HCT116 (cell line): ENCODE measurements around the gene CEACAM3. TPM values are rescaled to one million over a fixed set of nuclear protein-coding genes. Genes with fewer than 3 reads are reported as not detected.

ENCODE experiments used
- ATAC-seq: fragments of 200-7000 bp; cut with Tn5 transposase; 2 replicates; pipeline ENCODE4 v1.9.1; 2020; ENCODE audit warnings: mild to moderate bottlenecking, moderate library complexity
- BruUV-seq: library from RNA; stranded (reverse); fragments of 400-500 nt; replicated peaks from 2 replicates; lab custom pipeline; 2021; lab: Mats Ljungman, UMichigan
- CTCF ChIA-PET: fragments of 300-600 bp; sonication (Branson Sonifier 250); formaldehyde crosslinking; loops from one replicate; lab custom pipeline; 2021; ENCODE audit warnings: antibody characterized with exemption; lab: Charles Lee
- POLR2A ChIA-PET: fragments of 300-600, 350-600 bp; sonication (Branson Sonifier 250); formaldehyde crosslinking; loops from one replicate; lab custom pipeline; 2021; ENCODE audit warnings: antibody characterized with exemption; lab: Charles Lee
- RAD21 ChIA-PET, 2 experiments: fragments of 300-600 bp; sonication (Branson Sonifier 250); formaldehyde crosslinking; loops; one replicate each; lab custom pipeline; 2023; ENCODE audit warnings: low total read pairs in 2 of 2; ENCODE audit not compliant: uncharacterized antibody in 2 of 2, unreplicated experiment in 2 of 2, low non-redundant PET in 1 of 2; lab: Charles Lee
- DNase-seq: peaks from one replicate; pipeline ENCODE4 v3.0.0-alpha.2; 2010; ENCODE audit warnings: low read depth, low spot score
- H2AFZ ChIP-seq: fragments of 200-600 bp; shearing (Covaris generic), sonication (generic); 2 replicates; pipeline ENCODE4 v1.6.1; 2017; ENCODE audit warnings: low read depth, mixed run types, mixed read lengths, antibody characterized with exemption, low read length; ENCODE audit not compliant: poor library complexity, severe bottlenecking
- H3K27ac ChIP-seq: 2 replicates; pipeline ENCODE4 v1.5.1; 2012; ENCODE audit warnings: low read depth, low read length
- H3K27me3 ChIP-seq: fragments of 200-600 bp; sonication (generic); 2 replicates; pipeline ENCODE4 v1.6.1; 2016; ENCODE audit warnings: mixed run types, low read length, mixed read lengths; ENCODE audit not compliant: insufficient read depth
- H3K36me3 ChIP-seq, 2 experiments: fragments of 200-500 bp in 1 of 2; fragments of 200-600 bp in 1 of 2; sonication (Bioruptor generic) in 1 of 2; sonication (generic) in 1 of 2; 2 replicates each; pipeline versions ENCODE4 v1.5.1 to v1.6.1; 2014 to 2016; ENCODE audit warnings: low read length in 2 of 2, inconsistent platforms in 1 of 2, mixed read lengths in 1 of 2, mixed run types in 1 of 2; ENCODE audit not compliant: insufficient read depth in 2 of 2, control insufficient read depth in 1 of 2
- H3K4me1 ChIP-seq, 2 experiments: fragments of 200-600 bp in 1 of 2; sonication (generic) in 1 of 2; 2 replicates each; pipeline versions ENCODE4 v1.5.1 to v1.6.1; 2012 to 2017; ENCODE audit warnings: low read length in 2 of 2, inconsistent platforms in 1 of 2, mild to moderate bottlenecking in 1 of 2, mixed read lengths in 1 of 2, mixed run types in 1 of 2, moderate library complexity in 1 of 2; ENCODE audit not compliant: insufficient read depth in 2 of 2, control insufficient read depth in 1 of 2
- H3K4me2 ChIP-seq: fragments of 200-600 bp; sonication (generic); 2 replicates; pipeline ENCODE4 v1.6.1; 2017; ENCODE audit warnings: mixed run types, low read length, mixed read lengths
- H3K4me3 ChIP-seq, 2 experiments: fragments of 200-600 bp in 1 of 2; sonication (generic) in 1 of 2; replicated peaks in 1 of 2; 2 replicates each; pipeline ENCODE4 v1.5.1; 2011 to 2016; ENCODE audit warnings: low read length in 2 of 2, control low read depth in 1 of 2, low read depth in 1 of 2, mild to moderate bottlenecking in 1 of 2, mixed read lengths in 1 of 2, mixed run types in 1 of 2
- H3K79me2 ChIP-seq: fragments of 200-600 bp; sonication (generic); 2 replicates; pipeline ENCODE4 v1.6.1; 2017; ENCODE audit warnings: mild to moderate bottlenecking, mixed run types, low read length, moderate library complexity, mixed read lengths; ENCODE audit not compliant: insufficient read depth
- H3K9ac ChIP-seq: fragments of 200-600 bp; sonication (generic); 2 replicates; pipeline ENCODE4 v1.6.1; 2016; ENCODE audit warnings: low read length, mixed read lengths
- H3K9me2 ChIP-seq: fragments of 200-600 bp; sonication (generic), shearing (Covaris generic); 2 replicates; pipeline ENCODE4 v1.6.1; 2017; ENCODE audit warnings: mixed run types, mild to moderate bottlenecking, moderate library complexity; ENCODE audit not compliant: insufficient read depth
- H3K9me3 ChIP-seq, 2 experiments: fragments of 200-500 bp in 1 of 2; fragments of 200-600 bp in 1 of 2; sonication (Bioruptor generic) in 1 of 2; sonication (generic) in 1 of 2; 2 replicates each; pipeline ENCODE4 v1.6.1; 2014 to 2017; ENCODE audit warnings: low read length in 2 of 2, mixed read lengths in 2 of 2, inconsistent platforms in 1 of 2, low read depth in 1 of 2, mild to moderate bottlenecking in 1 of 2, mixed run types in 1 of 2, moderate library complexity in 1 of 2; ENCODE audit not compliant: control insufficient read depth in 1 of 2, insufficient read depth in 1 of 2
- H4K20me1 ChIP-seq: fragments of 200-600 bp; sonication (generic), shearing (Covaris generic); 2 replicates; pipeline ENCODE4 v1.6.1; 2017; ENCODE audit warnings: mixed run types, mild to moderate bottlenecking, moderate library complexity; ENCODE audit not compliant: insufficient read depth
- CBX3 ChIP-seq: IDR thresholded peaks from 2 replicates; pipeline ENCODE4 v1.6.1; 2012; ENCODE audit warnings: low read depth
- CEBPB ChIP-seq: IDR thresholded peaks from 2 replicates; pipeline ENCODE4 v1.6.1; 2012; ENCODE audit warnings: low read depth
- EGR1 ChIP-seq: IDR thresholded peaks from 2 replicates; pipeline ENCODE4 v1.6.1; 2012; ENCODE audit warnings: low read depth
- ELF1 ChIP-seq: IDR thresholded peaks from 2 replicates; pipeline ENCODE4 v1.6.1; 2012; ENCODE audit warnings: low read depth, borderline replicate concordance
- EZH2 ChIP-seq: fragments of 200-600 bp; sonication (generic); IDR thresholded peaks from 2 replicates; pipeline ENCODE4 v1.6.1; 2017; ENCODE audit warnings: antibody characterized with exemption, mixed run types
- FOSL1 ChIP-seq: IDR thresholded peaks from 2 replicates; pipeline ENCODE4 v1.6.1; 2012; ENCODE audit warnings: low read depth
- JUND ChIP-seq: IDR thresholded peaks from 2 replicates; pipeline ENCODE4 v1.6.1; 2012
- POLR2AphosphoS5 ChIP-seq: IDR thresholded peaks from 2 replicates; pipeline ENCODE4 v1.6.1; 2011; ENCODE audit warnings: mild to moderate bottlenecking, low read depth, low read length, moderate library complexity
- RAD21 ChIP-seq: IDR thresholded peaks from 2 replicates; pipeline ENCODE4 v1.6.1; 2012; ENCODE audit warnings: low read depth, mild to moderate bottlenecking
- SIN3A ChIP-seq: IDR thresholded peaks from 2 replicates; pipeline ENCODE4 v1.6.1; 2012; ENCODE audit warnings: low read depth
- SP1 ChIP-seq: IDR thresholded peaks from 2 replicates; pipeline ENCODE4 v1.6.1; 2012; ENCODE audit warnings: low read depth
- SRF ChIP-seq: IDR thresholded peaks from 2 replicates; pipeline ENCODE4 v1.6.1; 2012; ENCODE audit warnings: low read depth
- YY1 ChIP-seq: IDR thresholded peaks from 2 replicates; pipeline ENCODE4 v1.6.1; 2011; ENCODE audit warnings: low read length, low read depth, moderate library complexity, mild to moderate bottlenecking; ENCODE audit not compliant: insufficient replicate concordance; ENCODE audit errors: extremely low read depth
- ZNF274 ChIP-seq: fragments of 200-500 bp; sonication (Bioruptor generic); IDR thresholded peaks from 2 replicates; pipeline ENCODE4 v1.6.1; 2014; ENCODE audit warnings: mild to moderate bottlenecking, low read depth, low read length, inconsistent platforms
- intact Hi-C: fragments of 100-400 bp; cut with micrococcal nuclease; formaldehyde crosslinking; loops from 2 replicates; pipeline ENCODE4 v1.10.0; 2022
- total RNA-seq: library from RNA; stranded (reverse); gene quantifications from one replicate; pipeline ENCODE4 v1.2.1, GENCODE V29; 2021; ENCODE audit not compliant: unreplicated experiment
- TF ChIP-seq, protein P1 (sequence below): IDR thresholded peaks from 2 replicates; pipeline ENCODE4 v1.6.1; 2012
- TF ChIP-seq, protein P2 (sequence below): IDR thresholded peaks from 2 replicates; pipeline ENCODE4 v1.6.1; 2011; ENCODE audit warnings: mild to moderate bottlenecking, low read length, moderate library complexity; ENCODE audit not compliant: insufficient replicate concordance; ENCODE audit errors: extremely low read depth

The CEACAM3 gene
- total RNA-seq, 1 experiment from 2014 or later = not detected

- TF ChIP-seq, protein P1, sequence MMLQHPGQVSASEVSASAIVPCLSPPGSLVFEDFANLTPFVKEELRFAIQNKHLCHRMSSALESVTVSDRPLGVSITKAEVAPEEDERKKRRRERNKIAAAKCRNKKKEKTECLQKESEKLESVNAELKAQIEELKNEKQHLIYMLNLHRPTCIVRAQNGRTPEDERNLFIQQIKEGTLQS = no peak
- TF ChIP-seq ZNF274 (no peak), EZH2 (no peak), EGR1 (no peak), RAD21 (no peak), FOSL1 (no peak), CEBPB (no peak)
Measured at GRCh38 chr19:41804336-41804735, 7.9 kb downstream of the CEACAM3 start (continued).

DNA sequence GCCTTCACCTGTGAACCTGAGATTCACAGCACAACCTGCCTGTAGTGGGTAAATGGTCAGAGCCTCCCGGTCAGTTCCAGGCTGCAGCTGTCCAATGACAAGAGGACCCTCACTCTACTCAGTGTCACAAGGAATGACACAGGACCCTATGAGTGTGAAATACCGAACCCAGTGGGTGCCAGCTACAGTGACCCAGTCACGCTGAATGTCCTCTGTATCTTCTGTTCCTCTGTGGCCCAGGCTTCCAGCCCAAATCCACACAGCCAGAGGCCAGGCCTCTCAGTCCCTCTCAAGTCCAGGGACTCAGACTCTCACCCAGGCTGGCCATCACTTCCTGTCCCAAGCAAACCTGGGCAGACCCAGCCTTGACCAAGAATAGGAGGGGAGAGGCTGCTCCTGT lies 10.8 kb downstream of the CEACAM3 start:
- no peaks in the 10 kb centered on the region for H3K9me2 ChIP-seq
- H4K20me1 ChIP-seq = no peaks in the 10 kb centered on the region
- TF ChIP-seq CBX3 = no peak
- TF ChIP-seq EZH2 = no peak
- no peak for TF ChIP-seq FOSL1
- TF ChIP-seq YY1 = no peak
- no peak for TF ChIP-seq CEBPB
- no peak for TF ChIP-seq ELF1
- no peak for TF ChIP-seq JUND
- TF ChIP-seq, protein P1 = no peak
- no peak for TF ChIP-seq SP1
- TF ChIP-seq ZNF274 = no peak
- TF ChIP-seq, protein P2, sequence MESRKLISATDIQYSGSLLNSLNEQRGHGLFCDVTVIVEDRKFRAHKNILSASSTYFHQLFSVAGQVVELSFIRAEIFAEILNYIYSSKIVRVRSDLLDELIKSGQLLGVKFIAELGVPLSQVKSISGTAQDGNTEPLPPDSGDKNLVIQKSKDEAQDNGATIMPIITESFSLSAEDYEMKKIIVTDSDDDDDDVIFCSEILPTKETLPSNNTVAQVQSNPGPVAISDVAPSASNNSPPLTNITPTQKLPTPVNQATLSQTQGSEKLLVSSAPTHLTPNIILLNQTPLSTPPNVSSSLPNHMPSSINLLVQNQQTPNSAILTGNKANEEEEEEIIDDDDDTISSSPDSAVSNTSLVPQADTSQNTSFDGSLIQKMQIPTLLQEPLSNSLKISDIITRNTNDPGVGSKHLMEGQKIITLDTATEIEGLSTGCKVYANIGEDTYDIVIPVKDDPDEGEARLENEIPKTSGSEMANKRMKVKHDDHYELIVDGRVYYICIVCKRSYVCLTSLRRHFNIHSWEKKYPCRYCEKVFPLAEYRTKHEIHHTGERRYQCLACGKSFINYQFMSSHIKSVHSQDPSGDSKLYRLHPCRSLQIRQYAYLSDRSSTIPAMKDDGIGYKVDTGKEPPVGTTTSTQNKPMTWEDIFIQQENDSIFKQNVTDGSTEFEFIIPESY = no peak
- no peak for TF ChIP-seq SRF
- no peak for TF ChIP-seq SIN3A
- no peak for TF ChIP-seq POLR2AphosphoS5
- no peaks in the 10 kb centered on the region for H3K79me2 ChIP-seq
- BruUV-seq = no TSS peak
- H3K27ac ChIP-seq = no peak overlapping the region
- H3K4me2 ChIP-seq = no peak overlapping the region
- ATAC-seq (no peak), DNase-seq (no peak)
- POLR2A ChIA-PET = no interaction called here
- no peaks in the 10 kb centered on the region for H3K36me3 ChIP-seq
- H3K9me3 ChIP-seq = no peaks in the 10 kb centered on the region
- RAD21 ChIA-PET = no interaction called here
- intact Hi-C loops = no loop called here
- H2AFZ ChIP-seq = no peak overlapping the region
- H3K27me3 ChIP-seq = peaks cover 5% of the 10 kb centered on the region
- CTCF ChIA-PET = interaction anchor here (1.1 kb wide), 1 partner anchor 14 kb away, joined by 3 read pairs; no protein-coding TSS in a partner anchor
- no peak overlapping the region for H3K9ac ChIP-seq
- no peak overlapping the region for H3K4me3 ChIP-seq
- H3K4me1 ChIP-seq = no peaks in the 10 kb centered on the region
